Right renal cortex interstitium (tissue), 3 donors: ENCODE measurements around the gene RCN1. TPM values are rescaled to one million over a fixed set of nuclear protein-coding genes. Genes with fewer than 3 reads are reported as not detected.
"Not testable (repeated sequence)": the region's sequence is repeated elsewhere in the genome, so short reads cannot be mapped to it uniquely, and the experiment has no call there.

Experiments used
- DNase-seq, 3 donors: peaks; one replicate each; pipeline ENCODE4 v3.0.0-alpha.2; 2013; ENCODE audit warnings: low read depth in 3 of 3, low spot score in 2 of 3
- polyA plus RNA-seq, 3 donors: library from polyadenylated mRNA; unstranded; fragments of 120-200 nt; gene quantifications; one replicate each; pipeline ENCODE4 v1.2.1, GENCODE V29; 2013; ENCODE audit not compliant: insufficient read length in 3 of 3

RCN1 gene
- polyA plus RNA-seq, 3 donors: 179 to 213 (median 212) TPM

DNA sequence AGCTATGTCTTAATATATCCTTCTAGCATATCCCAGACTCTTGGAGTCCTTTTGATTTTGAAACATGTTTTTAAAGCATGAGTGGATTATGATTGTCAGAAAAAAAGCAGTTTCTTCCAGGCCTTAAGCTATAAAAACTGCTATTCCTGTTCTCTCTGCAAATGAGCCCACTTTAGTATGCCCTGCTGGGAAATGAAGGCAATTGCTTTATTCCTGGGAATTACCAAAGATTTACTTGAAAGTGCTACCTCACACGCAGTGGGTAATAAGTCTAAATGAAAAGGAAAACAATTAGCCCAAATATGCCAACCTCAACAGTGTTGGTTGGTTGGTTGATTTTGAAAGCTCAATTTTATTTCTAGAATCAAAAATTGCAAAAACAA is 17.2 kb upstream of the RCN1 start:
- DNase-seq: no peak

DNA sequence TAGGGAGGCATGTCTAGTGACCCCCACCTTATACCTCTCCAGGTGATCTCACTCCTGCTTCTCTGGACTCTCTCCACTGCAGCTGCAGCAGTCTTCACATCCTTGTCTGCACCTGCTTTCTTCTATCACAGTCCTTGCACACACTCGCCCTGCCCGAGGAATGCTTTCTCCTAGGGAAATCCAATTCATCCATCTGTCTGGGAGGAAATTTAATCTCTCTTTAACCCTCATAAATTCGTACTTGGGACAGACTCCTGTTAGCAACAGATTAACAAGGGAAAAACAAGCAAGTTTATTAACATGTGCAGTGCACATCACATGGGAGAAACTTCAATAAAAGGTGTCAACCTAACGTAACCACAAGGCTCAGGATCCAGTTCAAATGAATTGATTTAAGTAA is 11.3 kb upstream of the RCN1 start:
- no peak for DNase-seq

DNA sequence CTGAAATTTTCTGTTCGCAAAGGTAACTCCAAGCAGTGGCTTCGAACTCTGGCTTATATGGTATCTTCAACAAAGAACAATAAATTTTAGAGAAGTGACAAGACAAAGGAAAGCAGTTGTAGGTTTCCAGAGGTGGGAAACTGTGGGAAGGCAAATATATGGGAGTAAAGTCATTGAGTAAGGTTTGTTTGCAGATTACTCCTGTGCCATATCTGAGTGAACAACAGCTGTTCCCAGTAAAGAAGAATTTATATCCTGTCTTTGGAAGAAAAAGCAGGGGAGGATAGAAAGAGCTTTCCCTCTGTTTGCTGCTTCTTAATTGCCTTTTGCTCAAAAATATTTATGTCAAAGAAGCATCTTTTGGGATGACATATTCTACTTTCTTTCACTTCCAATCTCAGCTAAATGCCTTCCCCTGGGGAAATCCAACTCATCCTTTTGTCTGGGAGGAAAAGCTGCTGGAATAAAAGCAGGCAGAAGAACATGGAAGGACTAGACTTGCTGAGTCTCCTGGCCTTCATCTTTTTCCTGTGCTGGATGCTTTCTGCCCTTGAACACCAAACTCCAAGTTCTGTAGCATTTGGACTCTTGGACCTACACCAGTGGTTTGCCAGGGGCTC is 10.4 kb upstream of the RCN1 start:
- no peak for DNase-seq

DNA sequence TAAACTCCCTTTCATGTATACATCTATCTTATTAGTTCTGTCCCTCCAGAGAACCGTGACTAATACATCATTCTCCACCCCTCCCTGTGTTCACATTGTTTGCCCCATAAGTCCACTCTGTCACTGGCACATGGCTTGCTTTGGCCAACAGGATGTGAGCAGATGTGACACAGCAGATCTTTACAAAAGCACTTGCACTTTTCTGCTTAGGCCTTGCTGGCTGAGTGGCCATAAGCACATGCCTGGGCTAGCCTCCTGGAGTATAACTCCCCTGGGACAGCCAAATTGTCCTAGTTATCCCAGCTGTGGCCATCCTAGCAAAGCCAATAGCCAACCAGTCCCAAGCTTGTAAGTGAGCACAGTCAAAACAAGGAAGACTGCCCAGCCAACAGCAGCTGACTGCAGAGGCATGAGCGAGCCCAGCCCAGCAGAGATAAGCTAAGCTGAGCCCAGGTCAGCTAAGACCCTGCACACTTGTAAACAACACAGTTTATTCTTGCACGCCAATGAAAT is 9.7 kb upstream of the RCN1 start:
- DNase-seq: no peak

DNA sequence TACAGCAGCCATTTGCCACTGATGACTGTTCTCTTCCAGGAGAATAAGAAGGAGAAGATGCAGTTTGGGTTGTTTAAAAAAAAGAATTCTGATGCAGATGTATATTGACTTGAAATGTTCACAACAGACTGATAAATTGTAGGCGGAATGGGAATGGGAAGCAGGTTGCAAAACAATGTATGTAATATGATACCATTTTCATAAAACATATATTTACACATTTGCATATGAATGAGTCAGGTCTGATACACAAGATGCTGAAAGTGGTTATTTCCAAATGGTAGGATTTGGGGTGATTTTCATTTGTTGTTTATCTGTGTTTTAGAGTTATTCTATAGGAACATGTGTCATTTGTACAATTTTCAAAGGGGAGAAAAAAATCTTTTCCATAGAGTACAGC is 9.0 kb upstream of the RCN1 start:
- no peak for DNase-seq

DNA sequence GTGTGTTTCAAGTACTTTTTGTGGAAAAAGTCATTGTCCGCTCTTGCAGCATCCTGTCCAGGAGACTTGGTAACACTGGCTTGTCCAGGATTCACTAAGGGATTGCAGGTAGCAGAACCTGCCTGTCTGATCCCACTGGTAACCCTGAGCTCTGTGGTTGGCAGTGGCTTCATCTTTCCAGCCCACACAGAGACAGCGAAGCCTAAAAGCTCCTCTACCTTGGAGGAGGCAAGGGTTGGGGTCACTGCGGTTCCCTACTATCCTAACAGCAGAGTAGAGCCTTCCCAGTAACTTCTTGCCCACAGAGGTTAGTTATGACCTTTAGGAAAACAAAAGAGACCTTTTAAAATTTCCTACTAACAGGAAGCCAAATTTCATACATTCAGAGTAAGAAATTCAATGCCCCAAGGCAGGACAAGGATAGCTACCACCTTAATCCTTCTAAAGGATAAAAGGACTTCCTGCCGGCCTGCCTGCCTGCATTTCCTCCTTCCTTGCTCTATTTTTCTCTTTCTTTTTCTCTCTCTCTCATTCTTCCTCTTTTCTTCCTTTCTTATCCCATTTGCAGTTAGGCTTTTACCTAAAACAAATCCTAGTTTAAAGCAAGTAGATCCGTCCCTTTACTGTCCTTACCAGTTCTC is 8.4 kb upstream of the RCN1 start:
- DNase-seq: no peak

DNA sequence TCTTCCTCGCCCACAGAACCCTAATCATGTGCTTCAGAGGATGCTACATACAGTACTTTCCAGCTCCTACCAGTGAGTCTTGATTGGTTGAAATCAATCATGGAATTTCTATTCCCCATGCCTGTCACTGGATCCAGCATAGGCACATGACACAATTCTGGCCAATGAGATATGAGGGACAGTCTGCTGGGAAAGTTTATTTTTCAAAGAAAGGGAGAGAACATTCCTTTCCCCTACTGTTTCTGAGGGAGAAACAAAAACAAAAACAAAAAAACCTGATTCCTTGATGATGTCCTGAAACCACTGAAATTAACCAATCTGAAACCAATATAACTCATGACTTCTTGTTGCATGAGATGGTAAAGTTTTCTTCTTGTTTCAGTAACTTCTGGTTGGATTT is 3.3 kb upstream of the RCN1 start:
- DNase-seq: no peak

DNA sequence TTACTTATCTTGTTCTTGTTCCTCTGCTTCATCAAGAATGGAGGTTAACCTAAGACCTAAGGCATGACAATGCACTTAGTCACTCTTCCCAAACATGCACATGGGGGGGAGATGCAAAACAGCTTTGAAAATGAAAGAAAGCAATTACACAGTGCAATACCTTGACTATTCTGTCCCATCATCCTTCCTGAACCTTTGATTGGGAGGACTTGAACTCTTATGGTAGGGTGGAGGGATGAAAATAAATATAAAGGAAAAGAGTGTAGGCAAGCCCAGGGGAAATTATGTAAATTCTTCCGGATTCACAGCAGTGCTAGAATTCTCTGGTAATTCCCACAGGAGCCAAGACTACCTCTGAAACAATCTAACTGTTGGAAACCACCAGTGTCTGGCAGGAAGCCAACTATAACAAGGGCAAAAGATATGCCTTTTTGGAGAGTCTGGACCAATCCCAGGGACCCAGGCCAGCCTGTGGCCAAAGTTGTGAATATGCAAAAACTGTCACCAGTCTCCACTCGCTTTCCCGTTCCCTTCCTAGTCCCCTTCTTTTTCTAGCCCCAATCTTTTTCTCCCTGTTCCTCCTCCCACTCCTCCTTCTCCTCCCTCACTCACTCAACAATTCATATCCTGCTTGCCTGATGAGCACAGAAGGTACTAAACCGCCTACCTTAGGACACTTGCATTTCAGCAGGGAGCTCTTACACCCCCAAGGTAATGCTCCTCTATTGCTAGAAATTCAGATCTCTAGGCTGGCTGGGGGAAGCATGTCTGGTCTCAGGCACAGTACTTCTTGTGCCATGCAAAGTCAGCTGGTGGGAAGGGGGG is 2.5 kb upstream of the RCN1 start:
- DNase-seq: no peak

DNA sequence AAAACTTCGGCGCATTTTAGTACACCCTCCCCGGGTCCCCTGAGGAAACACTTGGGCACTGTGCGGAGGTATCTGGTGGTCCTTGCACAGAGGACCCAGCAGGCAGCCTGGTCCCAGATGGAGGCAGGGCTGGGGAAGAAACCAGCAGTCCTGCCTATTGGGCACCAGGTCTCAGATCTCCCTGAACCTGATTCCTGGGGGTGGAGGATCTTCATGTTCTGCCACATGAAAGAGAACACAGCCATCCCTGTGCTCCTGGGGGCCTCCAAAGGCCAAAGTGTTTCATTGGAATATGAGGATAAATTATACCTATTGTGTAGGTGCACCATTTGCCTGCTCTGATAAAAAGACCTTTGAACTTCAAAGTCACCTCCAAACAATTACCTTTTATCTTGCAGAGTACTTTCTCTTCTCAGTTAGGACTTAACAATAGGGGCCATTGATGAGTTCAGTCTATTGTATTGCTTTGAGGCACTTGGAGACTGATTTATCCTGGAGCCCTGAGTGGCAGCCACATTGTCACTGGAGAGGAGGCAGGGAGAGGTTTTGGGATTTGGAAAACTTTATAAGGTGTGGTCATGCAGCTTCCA is 1.8 kb downstream of the RCN1 start:
- no peak for DNase-seq

DNA sequence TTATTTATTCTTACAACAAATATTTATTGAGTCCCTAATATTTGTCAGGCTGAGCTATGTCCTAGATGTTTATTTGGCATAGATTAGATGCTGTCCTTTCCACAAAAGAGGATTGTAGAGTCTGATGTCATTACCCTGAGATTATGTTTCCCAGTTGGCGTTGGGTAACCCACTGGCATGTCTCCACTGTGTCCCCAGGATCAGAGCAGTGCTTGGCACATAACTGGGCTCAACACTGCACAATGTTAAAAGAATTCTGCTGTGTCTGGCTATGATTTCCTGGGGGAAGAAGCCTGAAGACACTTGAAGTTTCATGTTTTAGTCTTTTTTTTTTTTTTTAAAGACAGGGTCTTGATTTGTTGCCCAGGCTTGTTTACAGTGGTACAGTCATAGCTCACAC is 4.0 kb downstream of the RCN1 start:
- DNase-seq: no peak

DNA sequence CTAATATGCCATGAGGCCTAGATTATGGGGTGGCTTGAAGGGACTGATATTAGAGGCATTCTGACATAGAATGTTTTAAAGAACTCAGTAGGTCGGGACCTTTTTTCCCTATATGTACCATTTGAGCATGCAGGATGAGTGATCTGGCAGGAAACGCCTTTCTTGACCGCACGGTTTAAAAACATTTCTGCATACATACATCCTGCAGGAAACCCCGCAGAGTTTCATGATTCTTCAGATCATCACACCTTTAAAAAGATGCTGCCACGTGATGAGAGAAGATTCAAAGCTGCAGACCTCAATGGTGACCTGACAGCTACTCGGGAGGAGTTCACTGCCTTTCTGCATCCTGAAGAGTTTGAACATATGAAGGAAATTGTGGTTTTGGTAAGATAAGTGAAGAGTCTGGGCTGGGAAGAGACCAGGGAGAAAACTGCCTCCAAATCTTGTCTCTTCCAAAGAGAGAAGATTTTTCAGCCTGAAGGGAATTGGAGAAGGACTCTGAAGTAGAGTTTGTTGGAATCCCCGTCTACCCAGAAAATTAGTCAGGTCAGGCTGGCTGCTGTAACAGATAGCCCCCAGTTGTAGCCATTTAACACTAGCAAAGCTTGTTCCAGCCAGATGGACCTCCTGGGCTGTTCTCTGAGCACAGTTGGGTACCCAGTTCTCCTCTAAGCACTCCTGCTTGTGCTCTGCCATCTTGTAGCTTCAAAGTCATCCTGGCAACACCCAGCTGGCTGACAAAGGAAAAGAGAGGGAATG is 7.4 kb downstream of the RCN1 start:
- DNase-seq: no peak

DNA sequence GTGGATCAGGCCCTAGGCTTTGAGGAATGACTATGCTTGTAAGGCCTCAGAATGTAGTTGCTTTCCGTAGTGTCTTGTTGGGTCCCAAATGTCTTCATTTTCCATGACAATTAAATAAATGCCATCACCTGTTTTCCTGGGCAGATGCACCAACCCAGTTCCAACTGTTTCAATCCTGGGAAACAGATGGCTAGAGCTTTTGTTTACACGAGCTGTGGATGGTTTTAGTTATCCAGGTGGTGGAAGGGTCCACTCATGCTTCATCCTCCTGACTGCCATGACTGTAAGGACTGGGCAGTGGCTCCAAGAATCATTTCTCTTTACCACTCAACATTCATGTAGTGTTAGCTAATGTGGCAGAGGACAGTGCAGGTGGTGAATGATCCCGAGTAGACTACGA is 8.6 kb downstream of the RCN1 start:
- no peak for DNase-seq

DNA sequence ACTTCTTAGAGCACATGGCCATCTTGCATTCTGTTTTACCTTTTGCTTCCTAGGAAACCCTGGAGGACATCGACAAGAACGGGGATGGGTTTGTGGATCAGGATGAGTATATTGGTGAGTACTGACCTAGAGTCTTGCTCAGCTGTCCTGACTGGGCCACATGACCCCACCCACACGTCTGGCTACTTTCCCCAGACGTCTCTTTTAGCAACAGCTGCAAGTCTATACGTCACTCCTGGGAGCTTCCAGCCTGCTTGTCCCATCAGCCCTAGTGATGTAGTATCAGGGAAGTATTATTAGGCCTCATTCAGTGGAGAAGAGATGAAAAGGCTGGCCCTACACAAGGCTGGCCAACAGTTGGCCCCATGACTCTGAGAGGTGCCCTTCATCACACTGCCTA is 9.6 kb downstream of the RCN1 start:
- no peak for DNase-seq

DNA sequence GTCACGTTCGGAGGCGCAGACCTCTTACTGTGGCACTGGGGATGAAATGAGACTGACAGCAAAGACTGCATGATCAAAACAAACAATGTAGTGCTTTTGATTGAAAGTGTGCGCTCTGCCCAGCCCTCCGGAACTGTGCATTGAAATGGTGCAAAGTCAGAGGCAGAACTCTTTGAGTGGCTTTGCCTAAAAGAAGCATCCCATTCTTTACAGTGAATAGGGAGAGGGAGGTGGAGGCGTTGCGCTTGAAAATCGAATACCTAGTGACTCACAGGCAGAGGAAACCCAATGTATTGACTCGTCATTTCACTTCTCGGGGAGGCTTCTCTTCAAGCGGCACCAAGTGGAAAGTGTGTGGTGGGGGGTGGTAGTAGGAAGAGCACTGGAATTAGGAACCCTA is 10.9 kb downstream of the RCN1 start:
- DNase-seq: no peak

DNA sequence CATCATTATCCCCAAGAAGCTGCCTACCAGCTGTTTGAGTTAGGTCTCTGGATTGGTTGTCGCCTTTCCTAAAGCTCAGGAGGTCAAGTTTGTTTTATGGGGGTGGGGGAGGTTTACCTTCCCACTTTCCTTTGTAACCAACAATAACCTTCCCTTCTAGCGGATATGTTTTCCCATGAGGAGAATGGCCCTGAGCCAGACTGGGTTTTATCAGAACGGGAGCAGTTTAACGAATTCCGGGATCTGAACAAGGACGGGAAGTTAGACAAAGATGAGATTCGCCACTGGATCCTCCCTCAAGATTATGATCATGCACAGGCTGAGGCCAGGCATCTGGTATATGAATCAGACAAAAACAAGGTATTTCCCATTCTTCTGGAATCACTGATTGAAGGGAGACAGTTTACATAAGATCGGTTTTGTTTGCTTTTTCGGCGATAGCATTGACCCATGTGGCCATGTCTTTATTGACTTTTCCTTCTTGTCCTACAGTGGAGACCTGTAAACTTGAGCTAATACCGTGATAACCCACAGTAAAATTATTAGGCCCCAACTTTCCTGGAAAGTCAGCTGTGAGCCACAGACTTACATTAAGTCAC is 12.3 kb downstream of the RCN1 start:
- not testable (repeated sequence) for DNase-seq

DNA sequence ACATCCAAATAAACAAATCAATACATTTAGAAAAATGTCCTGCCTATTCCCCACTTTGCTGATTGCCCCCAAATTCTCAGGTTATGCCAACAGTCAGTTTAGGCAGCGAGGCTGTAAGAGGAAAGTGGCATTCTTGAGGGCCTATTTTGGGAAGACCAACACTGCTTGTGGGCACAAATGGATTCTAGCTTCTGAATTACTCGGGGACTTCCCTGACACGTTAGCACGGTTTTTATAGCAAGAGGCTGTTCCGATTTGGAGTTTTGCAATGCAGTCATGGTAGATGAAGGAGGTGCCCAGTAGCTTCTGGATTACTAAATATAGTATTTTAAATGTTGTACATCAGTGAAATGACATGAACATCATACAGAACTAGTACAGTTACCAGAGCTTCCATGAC is 13.1 kb downstream of the RCN1 start:
- no peak for DNase-seq

DNA sequence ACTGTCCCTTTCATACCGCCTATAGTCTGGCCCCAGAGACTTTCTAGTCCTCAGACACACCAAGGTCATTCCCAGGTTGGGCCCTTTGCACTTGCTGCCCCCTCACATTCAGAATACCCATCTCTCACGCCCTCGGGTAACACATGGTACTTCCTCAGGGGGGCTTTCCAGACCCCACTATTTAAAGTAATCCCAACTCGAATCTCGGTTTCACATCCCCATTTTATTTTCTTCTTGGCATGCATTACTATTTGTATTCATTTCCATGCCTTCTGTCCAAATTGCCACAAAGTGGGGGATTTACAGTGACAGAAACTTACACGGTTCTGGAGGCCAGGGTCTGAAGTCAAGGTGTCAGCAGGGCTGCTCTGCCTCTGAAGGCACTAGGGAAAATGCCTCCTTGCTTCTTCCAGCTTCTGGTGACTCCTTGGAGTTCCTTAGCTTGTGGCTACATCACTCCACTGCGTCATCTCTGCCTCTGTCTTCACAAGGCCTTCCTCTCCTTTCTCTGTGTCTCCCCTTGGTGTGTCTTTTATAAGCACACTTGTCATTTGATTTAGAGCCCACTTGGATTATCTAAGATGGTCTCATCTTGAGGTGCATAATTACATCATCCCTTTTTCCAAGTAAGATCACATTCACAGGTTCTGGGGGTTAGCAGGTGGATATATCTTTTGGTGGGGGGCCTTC is 15.1 kb downstream of the RCN1 start:
- no peak for DNase-seq

DNA sequence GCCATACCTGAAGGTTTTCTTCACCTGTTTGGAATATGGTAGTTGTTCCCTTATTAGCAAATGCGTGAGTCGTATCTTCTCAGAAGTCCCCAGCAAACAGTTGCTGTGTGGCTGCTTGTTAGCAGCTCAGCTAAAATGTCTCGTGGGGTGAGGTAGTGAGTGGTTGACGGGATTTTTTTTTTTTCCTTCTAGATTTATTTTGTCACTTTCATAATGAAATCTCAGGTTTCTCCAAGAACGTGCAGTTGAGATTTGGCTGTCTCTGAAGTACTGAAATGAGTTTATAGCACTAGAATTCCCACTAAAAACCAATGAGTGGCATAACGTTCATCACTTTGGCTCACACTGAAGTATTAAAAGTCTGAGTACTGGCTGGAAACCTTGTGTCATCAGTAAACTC is 16.8 kb downstream of the RCN1 start:
- DNase-seq: no peak

DNA sequence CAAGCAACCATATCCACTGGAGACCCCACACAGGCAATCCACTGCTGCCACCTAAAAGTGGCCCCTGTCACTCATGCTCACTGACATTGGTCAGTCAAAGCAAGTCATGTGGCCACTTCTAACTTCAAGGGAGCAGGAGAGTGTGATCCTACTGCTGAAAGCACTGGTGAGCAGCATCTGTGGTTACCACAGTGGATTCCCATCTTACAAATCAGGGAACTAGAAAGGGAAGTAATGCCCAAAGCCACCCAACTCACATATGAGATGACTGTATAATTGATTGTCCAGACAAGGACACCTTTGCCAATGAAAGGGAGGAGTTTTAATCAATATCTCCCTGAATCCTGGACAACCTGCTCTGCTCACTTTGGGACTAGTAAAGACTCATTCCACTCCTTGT is 17.7 kb downstream of the RCN1 start:
- DNase-seq: no peak

DNA sequence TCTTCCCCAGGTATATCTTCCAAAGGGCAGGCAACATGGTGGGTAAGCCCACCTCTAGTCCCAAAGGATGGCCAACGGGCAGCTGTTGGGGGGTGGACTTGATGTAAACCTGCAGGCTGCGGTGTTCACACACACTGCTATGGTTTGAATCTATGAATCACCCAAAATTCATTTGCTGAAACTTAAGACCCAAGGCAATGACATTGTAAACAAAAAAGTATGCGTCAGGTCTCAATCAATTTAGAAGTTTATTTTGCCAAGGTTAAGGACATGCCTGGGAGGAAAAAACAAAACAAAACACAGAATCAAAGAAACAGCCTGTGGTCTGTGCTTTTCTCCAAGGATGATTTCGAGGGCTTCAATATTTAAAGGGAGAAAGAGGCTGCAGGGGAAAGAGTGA is 18.3 kb downstream of the RCN1 start:
- no peak for DNase-seq
